GM18520 (cell line): ENCODE results near the gene CYS1.

ENCODE experiments used
- ATAC-seq: cut with Tn5 transposase; IDR thresholded peaks from one replicate; pipeline ENCODE4 v1.9.1; 2021; ENCODE audit not compliant: unreplicated experiment

Gene CYS1

DNA sequence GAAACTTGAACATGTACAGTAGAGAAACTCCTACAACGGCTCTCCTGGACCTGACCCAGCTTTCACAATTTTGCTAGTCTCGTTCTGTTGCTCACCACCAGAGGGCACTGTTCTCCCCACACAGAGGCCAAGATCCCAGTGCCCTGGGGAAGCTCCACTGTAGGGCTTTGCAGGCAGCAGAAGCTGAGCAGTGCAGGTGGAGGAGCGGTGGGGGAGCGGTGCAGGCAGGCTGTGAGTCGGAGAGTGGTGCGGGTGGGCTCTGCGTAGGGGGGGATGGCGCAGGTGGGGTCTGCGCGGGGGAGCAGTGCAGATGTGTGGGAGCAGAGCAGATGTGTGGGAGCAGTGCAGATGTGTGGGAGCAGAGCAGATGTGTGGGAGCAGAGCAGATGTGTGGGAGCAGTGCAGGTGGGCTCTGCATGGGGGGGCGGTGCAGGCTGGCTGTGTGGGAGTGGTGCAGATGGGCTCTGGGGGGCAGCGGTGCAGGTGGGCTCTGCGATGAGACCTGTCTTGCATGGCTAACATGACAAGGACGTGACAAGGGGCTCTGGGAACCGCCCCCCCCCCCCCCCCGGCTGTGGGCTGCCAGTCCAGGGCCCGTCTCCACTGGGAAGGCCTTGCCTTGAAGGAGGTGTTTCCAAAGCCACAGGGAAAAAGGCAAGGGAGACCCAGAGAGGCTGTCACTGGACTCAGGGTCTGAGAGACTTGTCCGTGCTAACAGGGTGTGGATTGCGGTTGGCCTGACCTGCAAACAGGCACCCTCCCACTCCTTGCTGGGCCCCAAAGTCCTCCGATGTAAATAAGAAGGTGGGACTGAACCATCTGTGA, 7.3 kb downstream of the CYS1 start:
- ATAC-seq, result peak; percentile 50

DNA sequence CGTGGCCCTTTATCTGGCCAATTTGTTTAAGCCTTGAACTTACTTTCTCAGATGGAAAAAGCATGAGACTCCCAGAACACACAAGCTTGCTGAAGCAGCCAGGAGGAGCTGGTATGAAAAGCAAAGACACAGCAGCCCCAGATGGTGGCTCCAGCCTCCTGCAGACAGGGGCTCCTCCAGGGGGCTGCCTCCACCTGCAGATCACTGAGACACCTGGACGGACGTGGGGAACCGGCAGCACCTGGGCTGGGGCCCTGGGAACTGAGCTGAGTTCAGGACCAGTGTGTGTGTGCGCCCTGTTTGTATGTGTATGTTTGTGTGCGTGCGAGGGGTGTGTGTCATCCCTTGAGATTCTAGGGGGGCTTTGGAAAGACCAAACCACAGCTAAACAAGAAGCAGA, 8.6 kb downstream of the CYS1 start:
- ATAC-seq, result no peak

DNA sequence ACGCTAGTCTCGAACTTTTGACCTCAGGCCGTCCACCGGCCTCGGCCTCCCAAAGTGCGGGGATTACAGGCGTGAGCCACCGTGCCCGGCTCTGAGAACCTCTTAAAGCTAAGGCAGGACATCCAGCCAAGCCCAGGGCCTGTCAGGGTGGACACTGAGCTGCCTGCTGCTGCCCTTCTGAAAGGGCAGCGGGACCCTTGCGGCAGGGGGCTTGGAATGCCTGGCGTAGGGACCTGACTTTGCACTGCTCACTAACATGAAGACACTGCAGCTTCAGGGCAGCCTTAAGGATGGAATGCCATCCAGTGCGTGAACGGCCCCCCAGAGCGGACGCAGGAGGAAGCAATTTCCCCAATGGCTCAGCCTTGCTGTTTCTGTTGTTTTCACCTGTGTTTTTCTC, 9.0 kb downstream of the CYS1 start:
- ATAC-seq, result no peak

DNA sequence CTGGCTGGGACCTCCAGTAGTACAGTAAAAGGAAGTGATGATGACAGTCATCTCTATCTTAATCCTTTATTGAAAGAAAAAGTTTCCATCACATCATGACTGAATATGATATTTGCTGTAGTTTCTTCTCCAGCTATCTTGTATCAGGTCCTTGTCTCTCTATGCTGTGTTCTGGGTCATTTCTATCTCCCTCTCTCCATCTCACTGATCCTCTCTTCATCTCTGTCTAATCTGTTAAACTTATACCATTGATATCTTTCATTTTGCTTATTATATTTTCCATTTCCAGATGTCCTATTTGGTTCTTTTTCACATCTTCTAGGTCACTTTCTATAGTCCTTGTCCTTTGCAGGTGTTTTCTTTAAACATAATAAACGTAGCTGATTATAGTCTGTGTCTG, 12.3 kb downstream of the CYS1 start:
- no peak for ATAC-seq

DNA sequence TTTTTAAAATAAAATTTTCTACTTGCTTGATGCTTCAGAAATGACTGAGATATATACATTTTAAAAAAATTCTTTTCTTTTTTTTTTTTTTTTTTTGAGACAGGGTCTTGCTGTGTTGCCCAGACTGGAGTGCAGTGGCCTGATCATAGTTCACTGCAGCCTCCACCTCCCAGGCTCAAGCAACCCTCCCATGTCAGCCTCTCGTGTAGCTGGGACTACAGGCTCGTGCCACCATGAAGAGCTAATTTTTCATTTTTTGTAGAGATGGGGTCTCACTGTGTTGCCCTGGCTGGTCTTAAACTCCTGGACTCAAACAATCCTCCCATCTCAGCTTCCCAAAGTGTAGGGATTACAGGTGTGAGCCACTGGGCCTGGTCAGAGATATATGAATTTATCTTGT, 12.9 kb downstream of the CYS1 start:
- no peak for ATAC-seq

DNA sequence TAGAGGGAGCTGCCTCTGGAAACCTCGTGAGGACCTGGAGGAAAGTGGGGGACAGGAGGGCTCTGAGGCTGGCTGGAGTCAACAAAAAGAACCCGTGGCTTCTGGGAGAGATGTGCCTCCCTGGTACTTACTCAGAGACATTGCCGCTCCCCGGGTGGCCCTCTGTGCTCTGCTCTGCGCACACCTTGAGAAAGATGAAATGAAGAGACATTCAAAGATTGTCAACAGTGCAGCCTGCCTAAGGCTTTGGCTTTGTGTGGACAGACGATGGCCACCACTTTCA, 14.5 kb downstream of the CYS1 start:
- no peak for ATAC-seq

DNA sequence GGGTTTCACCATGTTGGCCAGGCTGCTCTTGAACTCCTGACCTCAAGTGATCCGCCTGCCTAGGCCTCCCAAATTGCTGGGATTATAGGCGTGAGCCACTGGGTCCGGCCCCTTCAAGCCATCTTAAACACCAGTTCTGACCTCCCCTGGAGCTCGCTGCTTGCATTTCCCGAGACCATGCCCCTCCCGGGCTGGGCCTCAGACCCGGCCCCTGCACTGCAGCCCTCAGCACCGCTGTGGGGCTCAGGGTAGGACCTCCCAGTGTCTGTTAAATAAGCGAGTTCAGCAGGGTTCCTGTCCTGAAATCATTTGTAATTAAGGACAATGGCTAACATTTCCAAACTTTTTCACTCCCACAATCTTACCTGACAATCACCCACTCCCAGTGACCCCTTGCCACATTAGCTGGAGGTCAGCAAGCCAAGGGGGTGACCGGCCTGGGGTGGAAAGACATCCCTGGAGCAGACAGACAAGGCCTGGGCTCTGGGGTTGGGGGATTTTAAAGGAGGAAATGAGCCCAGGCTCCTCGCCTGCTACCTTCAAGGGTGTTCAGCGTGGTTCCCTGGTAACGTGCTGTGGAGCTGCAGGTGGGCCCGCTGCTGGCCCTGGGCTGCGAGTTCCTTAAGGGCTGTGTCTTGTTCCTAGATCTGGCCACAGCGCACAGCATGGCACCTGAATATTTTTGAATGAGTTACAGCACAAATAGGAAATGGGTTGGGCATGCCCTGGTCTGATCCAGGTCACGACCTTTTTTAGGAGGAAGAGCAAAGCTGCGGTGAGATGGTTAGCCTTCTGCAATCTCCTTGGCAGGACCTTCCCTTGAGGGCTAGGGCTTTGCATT, 15.1 kb downstream of the CYS1 start:
- no peak for ATAC-seq

DNA sequence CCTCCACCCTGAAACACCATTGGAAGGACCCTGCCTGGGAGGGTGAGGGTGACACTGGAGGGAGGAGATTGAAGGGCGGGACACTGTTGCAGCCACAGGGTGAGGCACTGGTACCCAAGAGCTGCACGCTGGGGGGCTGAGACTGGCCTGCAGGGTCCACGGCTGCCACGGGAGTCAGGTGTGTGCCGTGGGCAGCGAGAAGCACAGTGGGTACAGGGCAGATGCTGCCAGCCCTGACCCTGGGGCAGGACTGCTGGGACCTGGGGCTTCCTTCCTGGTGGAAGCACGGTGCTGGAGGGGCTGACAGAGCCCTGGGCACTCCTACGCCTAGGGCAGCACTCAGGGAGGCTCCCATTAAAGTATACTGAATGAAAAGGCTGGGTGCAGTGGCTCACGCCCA, 16.6 kb downstream of the CYS1 start:
- no peak for ATAC-seq

DNA sequence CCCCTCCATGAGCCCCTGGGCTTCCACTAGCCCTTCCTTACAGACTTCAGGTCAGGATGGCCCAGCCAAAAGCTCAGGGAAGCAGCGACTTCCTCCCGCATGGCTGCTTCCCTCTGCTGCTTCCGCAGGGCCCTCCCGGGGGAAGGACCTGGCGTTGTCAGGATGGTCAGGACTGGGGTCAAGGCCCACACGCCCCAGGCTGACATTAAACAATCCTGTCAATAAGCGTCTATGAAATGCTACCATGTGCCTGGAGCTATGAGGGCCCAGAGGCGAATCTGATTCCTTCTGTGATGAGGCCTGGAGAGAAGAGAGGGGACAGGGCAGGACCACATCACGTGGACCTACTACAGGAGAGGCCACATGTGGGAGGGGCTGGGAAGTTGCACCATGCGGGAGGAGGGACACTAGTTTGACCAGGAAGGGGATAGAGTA, 17.3 kb downstream of the CYS1 start:
- ATAC-seq, result no peak

DNA sequence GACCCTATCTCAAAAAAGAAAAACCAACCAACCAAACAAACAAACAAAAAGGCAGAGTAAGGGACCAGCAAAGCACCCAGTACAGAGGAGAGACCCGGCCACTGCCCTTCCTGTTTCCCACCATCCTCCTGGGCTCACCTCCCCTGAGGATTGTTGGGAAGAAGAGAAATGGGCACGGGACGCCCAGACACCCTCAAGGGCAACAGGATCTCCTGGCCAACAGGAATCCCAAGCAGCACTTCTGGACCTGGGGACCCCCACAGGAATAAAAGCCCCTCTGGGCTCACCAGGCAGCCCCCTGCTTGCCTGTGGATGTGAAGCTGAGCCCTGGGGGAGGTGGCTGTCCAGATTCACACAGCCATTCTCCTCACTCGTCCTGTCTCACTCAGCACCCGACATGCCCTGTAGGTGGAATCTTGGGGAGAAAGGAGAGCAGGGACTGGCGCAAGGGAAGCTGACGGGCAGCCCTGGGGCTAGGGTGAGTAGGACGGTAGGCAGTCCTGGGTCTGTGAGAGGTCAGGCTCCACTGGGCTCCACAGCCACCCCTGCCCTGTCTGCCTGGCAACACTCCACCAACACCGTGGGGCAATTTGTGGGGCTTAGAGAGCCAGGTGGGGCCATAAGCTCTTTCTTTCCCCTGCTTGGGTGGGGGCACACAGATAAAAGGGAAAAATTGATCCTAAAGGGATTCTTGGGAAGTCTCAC, 18.8 kb downstream of the CYS1 start:
- no peak for ATAC-seq

DNA sequence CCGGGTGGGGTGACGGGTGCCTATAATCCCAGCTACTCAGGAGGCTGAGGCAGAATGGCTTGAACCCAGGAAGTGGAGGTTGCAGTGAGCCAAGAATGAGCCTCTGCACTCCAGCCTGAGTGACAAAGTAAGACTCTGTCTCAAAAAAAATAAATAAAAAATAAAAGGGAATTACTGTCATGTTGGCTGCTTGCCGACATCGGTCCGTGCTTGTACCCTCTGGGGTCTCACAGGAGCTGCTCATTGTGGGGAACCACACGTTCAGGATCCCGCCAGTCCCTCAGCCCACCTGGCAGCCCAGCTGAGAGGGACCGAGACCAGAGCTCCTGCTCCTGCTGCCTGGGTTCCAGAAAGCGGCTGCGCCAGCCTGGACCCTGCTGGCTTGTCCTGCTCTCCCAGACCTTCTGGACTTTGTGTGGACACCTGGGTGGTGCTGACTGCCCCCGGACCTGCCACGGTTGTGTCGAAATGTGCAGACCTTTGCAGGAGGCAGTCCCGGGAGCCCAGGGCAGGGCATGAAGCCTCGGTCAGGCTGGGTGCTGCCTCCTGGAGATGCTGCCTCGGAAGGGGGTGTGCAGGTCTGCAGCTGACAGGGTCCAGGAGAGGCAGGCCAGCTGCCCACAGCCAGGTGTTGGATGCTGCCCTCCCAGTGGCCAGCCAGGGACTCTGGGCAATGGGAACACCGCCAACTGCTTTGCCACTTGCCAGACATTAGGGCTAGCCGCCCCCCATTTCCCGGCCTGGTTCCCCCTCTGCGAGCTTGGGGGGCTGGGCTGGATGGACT, 20.5 kb downstream of the CYS1 start:
- no peak for ATAC-seq

DNA sequence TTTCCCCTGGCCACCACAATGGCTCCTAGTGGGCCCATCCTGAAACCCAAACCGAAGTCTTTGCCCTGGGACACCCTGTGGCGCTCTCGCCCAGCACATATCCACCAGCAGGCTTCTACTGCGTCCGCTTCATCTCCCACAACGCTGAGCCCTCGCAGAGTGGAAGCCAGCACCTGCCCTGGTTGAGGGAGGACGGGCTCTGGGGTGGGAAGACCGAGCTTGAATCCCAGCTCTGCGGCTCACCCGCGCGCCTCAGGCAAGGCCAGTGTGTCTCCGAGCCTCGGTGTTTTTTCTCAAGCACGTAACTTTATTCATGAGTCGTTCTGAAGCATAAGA, 21.2 kb downstream of the CYS1 start:
- no peak for ATAC-seq

DNA sequence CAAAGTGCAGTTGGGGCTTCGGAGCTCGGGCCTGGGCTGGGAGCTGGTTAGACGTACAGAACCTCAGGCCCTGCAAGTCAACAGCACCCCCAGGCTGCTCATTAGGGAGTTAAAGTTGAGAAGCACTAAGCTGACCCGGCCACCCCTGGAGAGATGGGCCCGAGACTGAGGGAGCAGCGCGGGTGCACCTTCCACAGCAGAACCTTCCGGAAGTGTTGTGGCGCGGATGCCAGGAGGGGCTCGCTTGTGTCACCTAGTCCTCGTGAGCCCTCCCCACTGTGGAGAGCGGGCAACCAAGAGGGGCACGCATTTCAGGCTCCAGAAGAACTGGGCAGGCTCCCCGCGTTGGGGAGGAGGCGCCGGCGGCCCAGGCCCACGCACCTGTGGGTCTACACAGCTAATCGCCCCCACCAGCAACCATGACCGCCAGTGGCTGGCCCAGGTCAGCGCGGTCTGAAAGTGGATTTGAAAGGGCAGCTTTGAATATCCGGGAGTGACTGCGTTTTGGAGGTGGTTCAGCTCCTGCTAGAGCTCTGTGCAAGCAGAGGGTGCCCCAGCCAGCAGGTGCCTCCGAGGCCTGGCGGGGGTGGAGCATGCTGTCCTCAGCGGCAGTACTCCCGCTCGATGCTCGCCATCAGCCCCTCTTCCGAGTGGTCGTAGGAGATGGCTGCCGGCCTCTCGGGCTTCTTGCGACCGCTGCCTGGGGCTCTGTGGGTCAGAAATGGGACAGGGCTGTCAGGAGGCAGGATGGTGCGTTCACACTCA, 21.8 kb downstream of the CYS1 start:
- ATAC-seq, result no peak

DNA sequence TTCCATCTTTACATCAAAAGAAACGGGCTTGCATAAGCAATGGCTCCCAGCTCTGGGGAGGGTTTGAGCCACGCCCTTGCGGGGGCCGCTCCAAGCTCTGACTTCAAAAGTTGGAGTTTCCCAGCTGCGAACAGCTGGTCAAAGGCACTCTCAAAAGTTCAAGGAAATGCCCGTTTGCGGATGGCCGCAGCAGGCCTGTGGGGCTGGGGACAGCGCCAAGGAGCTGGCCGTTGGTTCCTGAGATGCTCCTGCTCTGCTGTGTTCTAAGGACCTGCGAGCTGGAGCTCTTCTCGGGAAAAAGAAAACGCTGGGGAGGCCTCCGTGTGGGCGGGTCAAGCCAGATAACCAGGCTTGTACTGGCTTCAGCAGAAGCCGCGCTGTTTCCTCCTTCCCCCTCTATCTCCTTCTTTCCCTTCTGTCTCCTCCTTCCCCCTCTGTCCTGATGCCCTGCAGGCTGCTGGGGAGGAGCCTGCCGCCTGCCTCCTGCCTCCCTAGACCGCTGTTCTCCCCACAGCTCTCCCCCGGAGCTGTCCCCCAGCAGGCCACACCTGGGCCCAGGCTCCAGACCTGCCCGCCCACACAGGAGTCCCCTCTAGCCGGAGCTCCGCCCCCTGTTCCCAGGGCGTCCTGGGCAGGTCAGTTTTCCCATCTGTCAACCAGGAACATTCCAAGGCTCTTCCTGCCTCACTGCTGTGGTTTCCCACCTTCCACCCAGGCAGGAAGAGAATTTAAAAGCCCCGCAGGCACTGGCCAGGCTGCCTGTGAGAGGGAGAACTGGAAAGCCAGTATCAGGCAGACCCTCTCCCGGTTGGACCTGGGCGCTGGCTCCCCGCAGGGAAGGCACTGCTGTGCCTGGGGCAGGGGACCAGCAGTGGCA, 22.7 kb downstream of the CYS1 start:
- ATAC-seq, result no peak

DNA sequence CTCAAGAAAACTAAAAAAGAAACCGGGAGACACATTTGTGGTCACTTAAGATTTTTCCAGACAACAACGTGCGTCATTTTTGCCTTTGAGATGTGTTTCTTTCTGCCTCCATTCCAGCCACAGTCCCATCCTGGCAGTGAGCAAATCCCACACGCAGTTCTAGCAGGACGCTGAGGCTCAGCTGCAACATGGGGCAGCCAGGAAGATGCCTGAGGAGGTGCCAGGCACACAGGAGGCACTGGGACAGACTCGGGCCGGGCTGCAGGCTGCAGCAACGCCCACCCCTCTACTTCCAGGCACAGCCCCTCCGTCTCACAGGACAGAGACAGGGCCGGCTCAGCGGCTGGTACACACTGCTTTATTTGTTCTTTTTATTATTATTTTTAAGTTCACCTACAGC, 23.8 kb downstream of the CYS1 start:
- no peak for ATAC-seq

DNA sequence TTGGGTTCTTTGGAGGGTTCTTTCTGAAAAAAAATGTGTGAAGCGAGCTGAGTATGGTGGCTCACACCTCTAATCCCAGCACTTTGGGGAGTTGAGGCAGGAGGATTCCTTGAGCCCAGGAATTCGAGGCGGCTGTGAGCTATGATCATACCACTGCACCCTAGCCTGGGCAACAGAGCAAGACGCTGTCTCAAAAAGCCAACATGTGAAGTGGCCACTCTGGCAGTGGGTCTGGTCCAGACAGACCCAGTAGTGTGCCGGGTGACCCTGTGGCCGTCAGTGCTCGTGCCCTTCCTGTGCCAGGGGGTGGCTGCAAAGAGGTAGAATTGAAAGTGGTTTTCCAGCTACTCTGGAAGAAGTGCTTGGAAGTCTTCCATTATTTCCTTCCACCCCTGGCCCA, 25.2 kb downstream of the CYS1 start:
- no peak for ATAC-seq

DNA sequence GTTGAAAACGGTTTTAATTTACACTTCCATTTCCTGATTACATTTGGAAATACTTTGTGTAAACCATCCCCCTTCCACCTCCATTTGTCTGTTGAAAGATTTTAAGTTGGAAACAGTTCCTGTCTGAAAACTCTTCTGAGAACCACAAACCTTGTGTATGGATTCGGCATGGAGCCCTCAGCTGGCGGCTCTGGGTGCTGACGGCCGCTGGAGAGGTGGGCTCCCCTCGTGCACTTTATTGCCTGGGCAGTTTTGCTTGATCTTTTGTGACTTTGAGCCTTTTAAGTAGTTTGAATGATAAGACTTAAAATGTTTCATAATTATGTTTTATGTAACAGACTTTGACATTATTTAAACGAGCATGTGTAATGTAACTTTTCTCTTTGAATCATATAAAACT, 25.8 kb downstream of the CYS1 start:
- no peak for ATAC-seq

DNA sequence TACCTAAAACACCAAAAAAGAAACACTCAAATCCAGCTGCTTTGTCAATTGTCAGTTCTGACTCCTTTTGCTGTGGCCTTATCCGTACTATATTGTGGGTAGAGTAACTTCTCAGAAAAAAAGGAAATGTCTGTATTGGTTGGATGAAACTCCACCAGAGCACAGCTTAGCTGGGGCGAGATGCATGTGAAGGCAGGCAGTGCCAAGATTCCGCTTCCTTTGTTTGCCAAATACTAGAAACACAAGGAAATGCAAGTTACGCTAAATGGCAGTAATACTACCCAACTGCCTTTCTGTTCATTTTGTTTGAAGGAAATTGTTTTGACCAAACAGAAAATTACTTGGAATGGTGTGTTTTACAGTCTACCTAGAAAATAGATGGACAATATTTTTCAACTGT, 26.9 kb downstream of the CYS1 start:
- no peak for ATAC-seq

DNA sequence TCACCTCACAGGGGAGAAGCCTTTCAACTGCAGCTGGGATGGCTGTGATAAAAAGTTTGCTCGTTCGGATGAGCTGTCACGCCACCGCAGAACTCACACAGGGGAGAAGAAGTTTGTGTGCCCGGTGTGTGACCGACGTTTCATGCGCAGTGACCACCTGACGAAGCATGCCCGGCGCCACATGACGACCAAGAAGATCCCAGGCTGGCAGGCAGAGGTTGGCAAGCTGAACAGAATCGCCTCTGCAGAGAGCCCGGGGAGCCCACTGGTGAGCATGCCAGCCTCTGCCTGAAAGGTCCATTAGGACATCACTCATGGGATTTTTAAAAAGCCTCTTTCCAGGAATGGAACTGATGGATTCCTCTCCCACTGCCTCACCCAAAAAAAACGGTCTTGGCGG, 28.0 kb downstream of the CYS1 start:
- ATAC-seq, result no peak
